Parathyroid adenoma (tissue), 2 donors: Measurements from ENCODE around the gene ARFGEF3.

Source experiments
- H2AFZ ChIP-seq: fragments of 300-600 bp; sonication (generic); one replicate; pipeline ENCODE4 v1.7.0; 2017; ENCODE audit warnings: antibody characterized with exemption, mild to moderate bottlenecking
- H3K27ac ChIP-seq: fragments of 300-600 bp; sonication (generic); one replicate; pipeline ENCODE4 v1.7.0; 2017
- H3K27me3 ChIP-seq: fragments of 300-600 bp; sonication (generic); one replicate; pipeline ENCODE4 v1.7.0; 2017; ENCODE audit warnings: low read length; ENCODE audit not compliant: control insufficient read depth, insufficient read depth
- H3K36me3 ChIP-seq: fragments of 300-600 bp; sonication (generic); one replicate; pipeline ENCODE4 v1.7.0; 2017; ENCODE audit warnings: low read length; ENCODE audit not compliant: control insufficient read depth, insufficient read depth
- H3K4me1 ChIP-seq: fragments of 300-600 bp; sonication (generic); one replicate; pipeline ENCODE4 v1.7.0; 2017; ENCODE audit warnings: control low read depth
- H3K4me2 ChIP-seq: fragments of 300-600 bp; sonication (generic); one replicate; pipeline ENCODE4 v1.7.0; 2017; ENCODE audit warnings: low read length
- H3K4me3 ChIP-seq: fragments of 300-600 bp; sonication (generic); one replicate; pipeline ENCODE4 v1.7.0; 2017; ENCODE audit warnings: low read depth, low read length
- H3K79me2 ChIP-seq: fragments of 300-600 bp; sonication (generic); one replicate; pipeline ENCODE4 v1.7.0; 2017; ENCODE audit warnings: control low read depth
- H3K9ac ChIP-seq: fragments of 300-600 bp; sonication (generic); one replicate; pipeline ENCODE4 v1.7.0; 2017; ENCODE audit warnings: mild to moderate bottlenecking
- H3K9me3 ChIP-seq: fragments of 300-600 bp; sonication (generic); one replicate; pipeline ENCODE4 v1.7.0; 2017; ENCODE audit warnings: low read length; ENCODE audit not compliant: control insufficient read depth
- CTCF ChIP-seq: fragments of 300-600 bp; sonication (generic); IDR thresholded peaks from one replicate; pipeline ENCODE4 v1.7.0; 2017; ENCODE audit warnings: antibody characterized with exemption, mild to moderate bottlenecking
- donor health status: primary hyperparathyroidism.

Gene ARFGEF3

GRCh38 chr6:138321934-138322333, 160.2 kb downstream of the ARFGEF3 start:
- Histone ChIP-seq H3K4me1 (no peaks in the 10 kb centered on the region), H3K4me2 (no peak overlapping the region), H3K27ac (no peak overlapping the region), H3K9ac (no peak overlapping the region), H3K4me3 (no peak overlapping the region), H2AFZ (no peak overlapping the region), H3K27me3 (no peaks in the 10 kb centered on the region), H3K36me3 (no peaks in the 10 kb centered on the region), H3K79me2 (no peaks in the 10 kb centered on the region), H3K9me3 (no peaks in the 10 kb centered on the region)
- no peak for TF ChIP-seq CTCF

GRCh38 chr6:138323821-138324220, 162.1 kb downstream of the ARFGEF3 start:
- no peak overlapping the region for H2AFZ ChIP-seq
- no peaks in the 10 kb centered on the region for H3K9me3 ChIP-seq
- no peak overlapping the region for H3K27ac ChIP-seq
- H3K36me3 ChIP-seq = no peaks in the 10 kb centered on the region
- no peak overlapping the region for H3K4me2 ChIP-seq
- H3K79me2 ChIP-seq = no peaks in the 10 kb centered on the region
- no peak for TF ChIP-seq CTCF
- H3K27me3 ChIP-seq = no peaks in the 10 kb centered on the region
- H3K4me3 ChIP-seq = no peak overlapping the region
- H3K4me1 ChIP-seq = no peaks in the 10 kb centered on the region
- H3K9ac ChIP-seq = no peak overlapping the region

- Histone ChIP-seq H3K36me3 (no peaks in the 10 kb centered on the region), H3K79me2 (no peaks in the 10 kb centered on the region), H3K4me3 (no peak overlapping the region), H3K4me1 (no peaks in the 10 kb centered on the region), H3K9ac (no peak overlapping the region), H2AFZ (no peak overlapping the region), H3K27me3 (no peaks in the 10 kb centered on the region), H3K27ac (no peak overlapping the region), H3K9me3 (no peaks in the 10 kb centered on the region), H3K4me2 (no peak overlapping the region)
- TF ChIP-seq CTCF = no peak
Measured at GRCh38 chr6:138328210-138328609, 166.5 kb downstream of the ARFGEF3 start.

- Histone ChIP-seq H3K79me2 (no peaks in the 10 kb centered on the region), H3K4me3 (no peak overlapping the region), H3K9me3 (no peaks in the 10 kb centered on the region), H3K4me1 (no peaks in the 10 kb centered on the region), H3K36me3 (no peaks in the 10 kb centered on the region), H3K27me3 (no peaks in the 10 kb centered on the region), H3K27ac (no peak overlapping the region), H3K9ac (no peak overlapping the region), H2AFZ (no peak overlapping the region), H3K4me2 (no peak overlapping the region)
- no peak for TF ChIP-seq CTCF
Measured at GRCh38 chr6:138330763-138331162, 169.0 kb downstream of the ARFGEF3 start.

- Histone ChIP-seq H3K27me3 (no peaks in the 10 kb centered on the region), H2AFZ (no peak overlapping the region)
Measured at GRCh38 chr6:138331444-138331843, 169.7 kb downstream of the ARFGEF3 start.

More at GRCh38 chr6:138331444-138331843, 169.7 kb downstream of the ARFGEF3 start:
- TF ChIP-seq CTCF = no peak
- no peaks in the 10 kb centered on the region for H3K4me1 ChIP-seq
- H3K4me2 ChIP-seq = no peak overlapping the region
- H3K4me3 ChIP-seq = no peak overlapping the region
- H3K36me3 ChIP-seq = no peaks in the 10 kb centered on the region
- H3K27ac ChIP-seq = no peak overlapping the region
- H3K9me3 ChIP-seq = no peaks in the 10 kb centered on the region
- H3K79me2 ChIP-seq = no peaks in the 10 kb centered on the region
- H3K9ac ChIP-seq = no peak overlapping the region
